Pancreas (tissue), 10 donors: ENCODE data around the gene PRR12. TPM values are rescaled to one million over a fixed set of nuclear protein-coding genes. Genes with fewer than 3 reads are reported as not detected.
A peak's percentile ranks its signal among the peaks of the same experiment; 100 is the strongest.

Source experiments
- ATAC-seq, 4 donors: fragments of 200-7000 bp; cut with Tn5 transposase; one replicate each; pipeline versions ENCODE4 v1.8.0 to v1.9.1; 2020; ENCODE audit warnings: mild to moderate bottlenecking in 4 of 4, moderate library complexity in 4 of 4
- DNase-seq, 6 donors: peaks; one replicate each; pipeline ENCODE4 v3.0.0-alpha.2; 2020
- FAIRE-seq: peaks from 2 replicates; lab custom pipeline; 2012; peaks lifted over from hg19 to GRCh38; lab: Jason Lieb, UNC
- H3K27ac ChIP-seq, 4 donors: fragments of 200-600 bp; sonication (generic); 1 replicate in 3 of 4; 2 replicates in 1 of 4; pipeline versions ENCODE4 v1.5.0 to v1.8.0; 2020
- H3K27me3 ChIP-seq, 4 donors: fragments of 200-600 bp; one replicate each; pipeline ENCODE4 v1.8.0; 2021
- H3K36me3 ChIP-seq, 3 donors: fragments of 200-600 bp; sonication (generic) in 1 of 3; one replicate each; pipeline versions ENCODE4 v1.5.0 to v1.8.0; 2020 to 2021
- H3K4me1 ChIP-seq, 3 donors: fragments of 200-600 bp; one replicate each; pipeline ENCODE4 v1.8.0; 2021
- H3K4me3 ChIP-seq, 4 donors: fragments of 200-600 bp; sonication (generic) in 2 of 4; one replicate each; pipeline versions ENCODE4 v1.5.0 to v1.8.0; 2020 to 2021
- H3K9me3 ChIP-seq, 4 donors: fragments of 200-600 bp; one replicate each; pipeline ENCODE4 v1.8.0; 2021
- WGBS, 2 donors: extraction: QIAGEN DNeasy Blood & Tissue Kit; methylation state at CpG; one replicate each; pipeline ENCODE4 v1.1.7; 2013; 5-methylcytosine and 5-hydroxymethylcytosine counted together
- intact Hi-C, 3 donors: fragments of 100-400 bp; cut with DNase I; formaldehyde crosslinking; loops; one replicate each; pipeline versions ENCODE4 v1.11.1 to v1.14.2; 2022
- polyA plus RNA-seq, 2 donors: library from polyadenylated mRNA; stranded (reverse); fragments of 200-250 nt; gene quantifications; one replicate each; pipeline ENCODE4 v1.2.3, GENCODE V29; 2013
- total RNA-seq, 6 donors: library from RNA; stranded (reverse); fragmentation: NEBNext Ultra II Directional in 4 of 6; extraction: Animal tissue kit (Norgen Biotek cat#: 25700) in 4 of 6; gene quantifications; one replicate each; pipeline versions ENCODE4 v1.2.1 to v1.2.4, GENCODE V29; 2021 to 2023
- TF ChIP-seq, protein P1 (sequence below), 4 donors: fragments of 200-600 bp; sonication (generic) in 3 of 4; IDR thresholded peaks; one replicate each; pipeline versions ENCODE4 v1.5.0 to v1.8.0; 2021; ENCODE audit warnings: antibody characterized with exemption in 4 of 4
- donor health status: healthy with polysubstance abuse.
- donor health status: DM: no; HTN: no; CAD: no; lungs with moderate emphysema.
- donor health status: DM: no; HTN: no; CAD: no.
- donor health status: control.
- donor health status: control.
- donor health status: Bipolar disorder and iron deficiency.
- donor health status: DM: yes; HTN: yes; CAD: no.
- donor health status: DM: no; HTN: no; CAD: no.
- donor health status: DM: no; HTN: no; CAD: no.
- donor health status: DM: yes; HTN: yes; CAD: no.

The PRR12 gene
- total and polyA plus RNA-seq, 8 donors = 8.3 to 18.9 (median 11.1) TPM

DNA sequence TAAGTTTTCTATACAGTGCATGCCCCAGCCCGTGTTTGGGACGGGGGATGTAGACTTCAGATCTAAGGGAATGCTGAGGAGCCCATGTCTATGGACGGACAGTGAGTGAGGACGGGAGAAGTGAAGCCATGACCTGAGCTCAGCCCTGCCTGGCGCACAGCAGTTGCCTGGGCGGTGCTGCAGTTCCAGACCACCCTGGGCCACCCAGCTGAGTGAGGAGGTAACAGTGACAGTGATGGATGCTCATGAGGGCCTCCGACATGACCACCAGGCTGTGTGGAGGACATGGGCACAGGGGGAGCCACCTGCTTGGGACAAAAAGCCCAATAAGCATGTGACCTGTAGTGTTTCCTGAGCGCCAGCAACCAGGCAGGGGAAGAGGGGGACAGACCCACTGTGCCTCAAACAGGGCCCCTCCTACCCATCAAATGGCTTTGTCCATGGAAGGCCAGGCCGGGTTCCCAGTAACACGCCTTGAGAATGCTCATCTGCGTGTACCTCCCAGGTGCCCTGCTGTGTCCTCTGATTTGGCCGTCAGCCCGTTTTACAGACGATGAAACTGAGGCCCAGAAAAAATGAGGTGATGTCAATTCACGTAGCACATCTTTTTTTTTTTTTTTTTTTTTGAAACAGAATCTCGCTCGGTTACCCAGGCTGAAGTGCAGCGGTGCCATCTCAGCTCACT, 33.2 kb upstream of the PRR12 start:
- no peaks in the 10 kb centered on the region for H3K9me3 ChIP-seq
- peaks cover 0 to 30% (median 15%) of the 10 kb centered on the region in 3 donors for H3K4me1 ChIP-seq
- DNase-seq (peak in 3 of 6 donors; percentile 31 to 45 (median 43)), FAIRE-seq (no peak), ATAC-seq (no peak)
- intact Hi-C loops = no loop called here
- WGBS, 2 donors = 64 to 70% methylated on average over 18 of the region's 18 CpGs
- no peaks in the 10 kb centered on the region for H3K27me3 ChIP-seq
- peaks cover 0 to 4% (median 0%) of the 10 kb centered on the region in 3 donors for H3K36me3 ChIP-seq
- TF ChIP-seq, protein P1, sequence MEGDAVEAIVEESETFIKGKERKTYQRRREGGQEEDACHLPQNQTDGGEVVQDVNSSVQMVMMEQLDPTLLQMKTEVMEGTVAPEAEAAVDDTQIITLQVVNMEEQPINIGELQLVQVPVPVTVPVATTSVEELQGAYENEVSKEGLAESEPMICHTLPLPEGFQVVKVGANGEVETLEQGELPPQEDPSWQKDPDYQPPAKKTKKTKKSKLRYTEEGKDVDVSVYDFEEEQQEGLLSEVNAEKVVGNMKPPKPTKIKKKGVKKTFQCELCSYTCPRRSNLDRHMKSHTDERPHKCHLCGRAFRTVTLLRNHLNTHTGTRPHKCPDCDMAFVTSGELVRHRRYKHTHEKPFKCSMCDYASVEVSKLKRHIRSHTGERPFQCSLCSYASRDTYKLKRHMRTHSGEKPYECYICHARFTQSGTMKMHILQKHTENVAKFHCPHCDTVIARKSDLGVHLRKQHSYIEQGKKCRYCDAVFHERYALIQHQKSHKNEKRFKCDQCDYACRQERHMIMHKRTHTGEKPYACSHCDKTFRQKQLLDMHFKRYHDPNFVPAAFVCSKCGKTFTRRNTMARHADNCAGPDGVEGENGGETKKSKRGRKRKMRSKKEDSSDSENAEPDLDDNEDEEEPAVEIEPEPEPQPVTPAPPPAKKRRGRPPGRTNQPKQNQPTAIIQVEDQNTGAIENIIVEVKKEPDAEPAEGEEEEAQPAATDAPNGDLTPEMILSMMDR (IDR thresholded peaks at IDR 0.05) = no peak
- peak overlapping the region in 3 of 4 donors; percentile 22 to 90 (median 80) for H3K27ac ChIP-seq
- H3K4me3 ChIP-seq = peak overlapping the region in 3 of 4 donors; percentile 29 to 48 (median 45)

DNA sequence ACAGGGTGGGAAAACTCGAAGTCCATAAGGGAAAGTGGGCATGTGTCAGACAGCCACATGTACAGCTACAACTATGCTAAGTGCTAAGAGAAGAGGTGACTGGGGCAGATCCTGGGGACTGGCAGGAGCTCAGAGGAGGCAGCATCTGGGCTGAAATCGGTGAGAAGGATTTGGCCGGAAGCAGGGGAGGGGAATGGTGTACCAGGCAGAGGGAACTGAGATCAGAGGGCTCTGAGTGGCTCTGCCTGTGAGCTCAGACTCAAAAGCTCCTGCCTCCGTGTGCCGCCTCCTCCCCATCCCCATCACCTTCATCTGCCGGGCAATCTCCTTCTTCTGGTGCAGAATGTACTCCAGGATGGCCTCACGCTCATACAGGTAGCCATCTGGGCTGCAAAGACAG, 32.4 kb upstream of the PRR12 start:
- DNase-seq = no peak
- Histone ChIP-seq H3K9me3 (no peaks in the 10 kb centered on the region), H3K4me3 (no peak overlapping the region), H3K36me3 (peaks cover 0 to 4% (median 0%) of the 10 kb centered on the region in 3 donors), H3K27me3 (no peaks in the 10 kb centered on the region), H3K4me1 (peaks cover 8 to 29% (median 15%) of the 10 kb centered on the region in 3 donors), H3K27ac (peak overlapping the region in 1 of 4 donors; percentile 77)
- ATAC-seq = no peak
- 56 to 59% methylated on average over 7 of the region's 7 CpGs for WGBS, 2 donors
- TF ChIP-seq, protein P1 (IDR thresholded peaks at IDR 0.05) = no peak
- intact Hi-C loops = no loop called here
- no peak for FAIRE-seq

GRCh38 chr19:49559443-49559842, 31.5 kb upstream of the PRR12 start:
- H3K9me3 ChIP-seq = no peaks in the 10 kb centered on the region
- peak overlapping the region; percentile 43 to 77 (median 70) for H3K27ac ChIP-seq
- peaks cover 0 to 4% (median 0%) of the 10 kb centered on the region in 3 donors for H3K36me3 ChIP-seq
- H3K4me1 ChIP-seq = peaks cover 10 to 22% (median 15%) of the 10 kb centered on the region in 3 donors
- FAIRE-seq = no peak
- no peak for ATAC-seq
- intact Hi-C loops = no loop called here
- TF ChIP-seq, protein P1 (IDR thresholded peaks at IDR 0.05) = no peak
- 68 to 71% methylated on average over 3 of the region's 3 CpGs for whole genome bisulfite sequencing, 2 donors
- no peaks in the 10 kb centered on the region for H3K27me3 ChIP-seq
- DNase-seq = no peak
- no peak overlapping the region for H3K4me3 ChIP-seq

DNA sequence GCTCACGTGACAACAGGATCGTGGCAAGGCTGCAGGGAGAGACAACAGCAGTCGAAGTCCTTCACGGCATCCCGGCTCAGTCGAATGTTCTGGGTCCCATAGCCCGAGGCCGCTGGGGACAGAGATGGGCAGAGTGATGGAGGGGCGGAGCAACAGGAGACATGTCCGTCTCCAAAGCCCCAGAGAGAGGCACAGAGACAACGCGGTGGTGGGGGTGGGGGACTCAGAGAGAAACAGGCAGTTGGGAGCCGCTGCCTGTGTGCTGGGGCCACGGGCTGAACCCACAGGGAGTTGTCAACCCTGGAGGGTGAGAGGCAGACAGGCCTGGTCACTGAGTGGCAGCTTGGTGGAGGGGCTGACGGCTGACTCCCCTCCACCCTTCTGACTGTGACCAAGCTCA, 31.1 kb upstream of the PRR12 start:
- Histone ChIP-seq H3K4me3 (no peak overlapping the region), H3K27me3 (no peaks in the 10 kb centered on the region), H3K9me3 (no peaks in the 10 kb centered on the region), H3K4me1 (peaks cover 10 to 21% (median 11%) of the 10 kb centered on the region in 3 donors), H3K27ac (peak overlapping the region; percentile 43 to 77 (median 70)), H3K36me3 (peaks cover 0 to 4% (median 0%) of the 10 kb centered on the region in 3 donors)
- FAIRE-seq (no peak), ATAC-seq (no peak), DNase-seq (no peak)
- WGBS, 2 donors = 39 to 43% methylated on average over 15 of the region's 15 CpGs
- TF ChIP-seq, protein P1 (IDR thresholded peaks at IDR 0.05) = no peak
- intact Hi-C loops = no loop called here
